SIG-M5 treated with dmso at 0.1 percent for 504 hours (cell line): Measurements from ENCODE around the gene EFS.
"Not testable (repeated sequence)": the region's sequence is repeated elsewhere in the genome, so short reads cannot be mapped to it uniquely, and the experiment has no call there.

ENCODE experiments used
- DNase-seq: peaks from one replicate; lab custom pipeline; 2025; ENCODE audit not compliant: unreplicated experiment; lab: John Stamatoyannopoulos, UW

Gene EFS

DNA sequence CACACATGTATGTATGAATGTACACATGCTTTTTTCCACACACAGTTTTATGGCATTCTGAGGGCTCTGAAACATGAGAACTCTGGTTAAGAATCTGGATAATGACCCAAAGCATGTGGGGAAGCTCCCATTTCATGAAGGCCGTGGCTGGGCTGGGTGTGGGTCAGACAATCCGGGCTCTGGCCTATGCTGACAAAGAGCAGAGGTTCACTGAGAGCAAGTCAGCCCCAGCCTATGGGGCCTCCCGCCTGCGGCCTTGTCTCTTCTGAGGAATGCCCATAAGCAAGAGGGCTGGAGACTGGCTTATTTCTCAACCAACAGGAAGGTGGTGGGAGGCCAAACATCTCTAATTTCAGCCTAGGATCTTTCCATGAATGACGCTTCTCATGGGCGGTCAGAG, 34.6 kb upstream of the EFS start:
- DNase-seq: no peak

- DNase-seq: no peak
Observed at GRCh38 chr14:23399136-23399535, 34.2 kb upstream of the EFS start.

GRCh38 chr14:23398348-23398747, 33.4 kb upstream of the EFS start:
- no peak for DNase-seq

DNA sequence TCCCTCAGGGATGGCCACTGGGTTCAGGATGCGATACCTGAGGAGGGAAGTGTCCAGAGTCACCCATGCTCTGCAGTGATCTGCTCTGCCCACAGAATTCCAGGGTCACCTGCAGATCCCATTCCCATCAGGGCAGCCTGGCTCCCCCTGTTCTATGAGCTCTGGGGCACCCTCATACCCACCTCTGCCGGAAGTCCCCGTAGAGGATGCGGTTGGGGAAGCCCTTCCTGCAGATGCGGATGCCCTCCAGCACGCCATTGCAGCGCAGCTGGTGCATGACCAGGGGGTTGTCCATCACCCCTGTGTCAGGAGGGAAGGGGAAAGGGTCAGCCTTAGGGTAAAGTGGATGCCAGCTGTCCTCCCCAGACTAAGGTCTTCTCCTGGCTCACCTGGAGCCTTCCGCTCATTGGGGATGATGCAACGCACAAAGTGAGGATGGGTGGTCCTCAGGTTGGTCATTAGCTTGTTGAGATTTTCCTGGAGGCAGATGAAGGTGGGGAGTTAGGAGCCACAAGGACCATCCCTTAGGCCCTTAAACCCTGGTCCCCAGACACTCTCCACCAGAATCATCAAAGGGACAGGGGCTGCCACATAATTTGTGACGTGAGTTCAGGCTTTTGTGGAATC, 31.9 kb upstream of the EFS start:
- no peak for DNase-seq

GRCh38 chr14:23396126-23396525, 31.2 kb upstream of the EFS start:
- no peak for DNase-seq

- no peak for DNase-seq
Observed at GRCh38 chr14:23392613-23393012, 27.6 kb upstream of the EFS start.

GRCh38 chr14:23389871-23390270, 24.9 kb upstream of the EFS start:
- not testable (repeated sequence) for DNase-seq

GRCh38 chr14:23389396-23389795, 24.4 kb upstream of the EFS start:
- no peak for DNase-seq

DNA sequence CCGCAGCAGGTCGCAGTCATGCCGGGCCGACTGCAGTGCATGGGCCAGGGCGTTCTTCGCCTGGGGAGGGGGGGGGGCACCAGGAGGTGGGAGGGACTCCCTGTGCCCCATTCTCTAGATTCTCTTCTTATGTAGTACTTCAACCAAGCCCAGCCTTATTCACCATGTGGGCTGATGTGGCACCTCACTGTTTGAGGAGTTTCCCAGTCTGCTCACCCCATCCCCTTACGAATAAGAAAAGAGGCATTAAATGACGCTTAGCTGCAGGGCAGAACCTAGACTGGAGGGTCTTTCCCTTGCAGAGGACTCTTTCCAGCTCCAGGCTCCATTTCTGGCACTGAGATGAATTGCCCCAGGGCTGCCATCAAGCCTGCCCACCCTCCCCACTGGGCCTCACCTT, 24.0 kb upstream of the EFS start:
- DNase-seq: no peak

DNA sequence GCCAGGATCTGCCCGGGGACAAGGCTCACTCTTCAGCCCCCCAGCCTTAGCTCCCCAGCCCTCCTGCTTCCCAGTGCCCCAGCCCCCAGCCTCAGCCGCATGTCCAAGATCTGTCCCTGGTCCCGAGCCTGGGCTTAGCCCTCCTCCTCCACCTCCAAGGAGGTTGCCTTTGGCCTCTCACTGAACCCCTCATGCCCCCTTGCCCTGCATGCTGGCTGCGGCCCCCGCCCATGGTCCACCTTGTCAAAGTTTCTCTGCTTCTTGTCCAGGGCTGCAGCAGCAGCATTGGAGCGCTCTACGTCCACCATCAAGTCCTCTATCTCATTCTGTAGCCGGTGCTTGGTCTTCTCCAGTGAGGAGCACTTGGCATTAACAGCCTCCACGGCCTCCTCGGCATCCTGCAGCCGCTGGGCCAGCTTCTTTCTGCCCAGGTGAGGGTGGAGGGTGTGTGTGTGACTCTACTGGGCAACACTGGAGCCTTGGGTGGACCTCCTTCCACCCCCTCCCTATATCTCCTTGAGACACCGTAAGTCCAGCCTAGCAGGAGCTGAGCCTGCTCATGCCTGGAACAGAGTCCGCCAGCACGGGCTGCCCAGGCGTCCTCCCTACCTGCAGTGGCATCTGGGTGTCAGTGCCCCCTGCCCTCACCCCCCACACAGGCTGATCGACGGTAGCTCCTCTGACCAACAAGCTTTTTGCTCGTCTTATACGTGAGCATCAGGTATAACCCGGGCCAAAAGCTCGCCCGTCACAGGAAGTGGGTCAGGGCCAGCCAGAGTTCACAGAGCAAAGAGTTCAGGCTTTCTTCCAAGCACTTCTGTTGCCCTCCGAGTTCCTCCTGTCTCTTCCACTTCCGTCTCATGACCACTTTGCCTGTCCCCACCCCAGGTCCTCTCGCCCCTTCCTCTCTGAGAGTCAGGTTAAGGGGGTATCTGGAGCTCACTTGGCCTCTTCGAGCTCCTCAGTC, 23.2 kb upstream of the EFS start:
- no peak for DNase-seq

DNA sequence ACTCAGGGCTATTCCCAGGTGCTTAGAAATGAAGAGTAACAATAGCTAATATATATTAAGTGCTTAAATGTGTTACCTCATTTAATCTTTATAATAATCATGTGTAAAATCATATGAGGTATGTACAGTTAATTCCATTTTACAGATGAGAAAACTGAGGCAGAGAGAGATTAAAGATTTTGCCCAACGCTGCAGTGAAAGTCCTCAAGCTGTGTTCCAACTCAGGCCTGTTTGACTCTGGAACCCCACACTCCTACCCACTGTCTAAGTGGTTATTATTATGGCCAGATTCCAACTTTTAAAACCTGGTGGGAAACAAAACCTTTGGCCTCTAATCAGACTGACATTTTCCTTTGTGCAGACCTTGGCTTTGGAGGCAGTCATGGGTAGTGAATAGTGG, 22.0 kb upstream of the EFS start:
- no peak for DNase-seq

DNA sequence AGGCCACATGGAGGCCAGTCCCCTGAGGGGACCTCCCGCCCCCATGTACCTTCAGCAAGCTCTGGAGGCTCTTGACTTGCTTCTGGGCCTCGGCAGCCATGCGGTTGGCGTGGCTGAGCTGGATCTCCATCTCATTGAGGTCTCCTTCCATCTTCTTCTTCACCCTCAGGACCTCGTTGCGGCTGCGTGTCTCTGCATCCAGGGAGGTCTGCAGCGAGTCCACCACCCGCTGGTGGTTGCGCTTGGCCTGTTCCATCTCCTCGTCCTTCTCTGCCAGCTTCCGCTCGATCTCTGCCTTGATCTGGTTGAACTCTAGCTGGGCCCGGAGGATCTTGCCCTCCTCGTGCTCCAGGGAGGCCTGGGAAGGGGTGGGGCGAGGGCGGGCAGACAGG, 21.3 kb upstream of the EFS start:
- not testable (repeated sequence) for DNase-seq

- no peak for DNase-seq
Observed at GRCh38 chr14:23385642-23386265, 20.8 kb upstream of the EFS start.

GRCh38 chr14:23385244-23385641, 20.3 kb upstream of the EFS start:
- DNase-seq: no peak

DNA sequence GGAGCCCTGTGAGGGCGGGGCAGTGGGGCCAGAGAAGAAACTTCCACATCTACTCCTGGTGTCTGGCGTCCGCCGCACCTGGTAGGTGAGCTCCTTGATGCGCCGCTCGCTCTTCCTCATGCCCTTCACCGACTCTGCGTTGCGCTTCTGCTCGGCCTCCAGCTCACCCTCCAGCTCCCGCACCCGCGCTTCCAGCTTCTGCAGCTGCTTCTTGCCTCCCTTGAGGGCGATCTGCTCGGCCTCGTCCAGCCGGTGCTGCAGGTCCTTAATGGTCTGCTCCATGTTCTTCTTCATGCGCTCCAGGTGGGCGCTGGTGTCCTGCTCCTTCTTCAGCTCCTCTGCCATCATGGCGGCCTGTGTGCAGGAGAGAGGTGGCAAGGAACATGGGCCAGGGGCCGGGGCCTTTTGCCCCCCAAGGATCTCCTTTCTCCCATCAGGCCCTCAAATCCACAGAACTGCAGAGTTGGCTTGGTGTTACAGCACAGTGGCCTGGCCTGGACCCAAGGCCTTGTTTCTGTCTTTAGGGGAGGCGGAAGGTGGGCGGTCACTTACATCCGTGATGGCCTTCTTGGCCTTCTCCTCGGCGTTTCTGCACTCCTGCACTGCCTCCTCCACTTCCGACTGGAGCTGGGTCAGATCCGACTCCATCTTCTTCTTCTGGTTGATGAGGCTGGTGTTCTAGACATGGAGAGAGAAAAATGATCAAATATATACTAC, 19.6 kb upstream of the EFS start:
- no peak for DNase-seq

- no peak for DNase-seq
Observed at GRCh38 chr14:23382731-23383440, 17.9 kb upstream of the EFS start.

- DNase-seq: no peak
Observed at GRCh38 chr14:23382276-23382675, 17.3 kb upstream of the EFS start.

DNA sequence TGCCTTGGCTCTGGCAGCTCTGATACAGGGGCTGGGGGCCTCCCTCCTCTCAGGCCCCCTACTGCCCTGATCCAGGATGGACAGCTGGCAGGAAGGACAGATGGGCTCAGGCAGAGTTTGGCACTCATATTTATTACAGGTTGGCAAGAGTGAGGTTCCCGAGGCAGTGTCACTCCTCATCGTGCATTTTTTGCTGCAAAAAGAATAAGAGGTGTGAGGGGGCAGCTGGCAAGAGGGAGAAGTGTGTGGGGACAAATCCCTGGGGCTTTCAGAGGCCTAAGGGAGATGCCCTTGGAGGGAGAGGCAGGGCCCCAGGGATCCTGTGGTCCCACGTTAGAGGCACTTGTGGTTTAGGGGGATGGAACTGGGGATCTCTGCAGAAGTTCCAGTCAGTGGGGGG, 16.9 kb upstream of the EFS start:
- DNase-seq: no peak

DNA sequence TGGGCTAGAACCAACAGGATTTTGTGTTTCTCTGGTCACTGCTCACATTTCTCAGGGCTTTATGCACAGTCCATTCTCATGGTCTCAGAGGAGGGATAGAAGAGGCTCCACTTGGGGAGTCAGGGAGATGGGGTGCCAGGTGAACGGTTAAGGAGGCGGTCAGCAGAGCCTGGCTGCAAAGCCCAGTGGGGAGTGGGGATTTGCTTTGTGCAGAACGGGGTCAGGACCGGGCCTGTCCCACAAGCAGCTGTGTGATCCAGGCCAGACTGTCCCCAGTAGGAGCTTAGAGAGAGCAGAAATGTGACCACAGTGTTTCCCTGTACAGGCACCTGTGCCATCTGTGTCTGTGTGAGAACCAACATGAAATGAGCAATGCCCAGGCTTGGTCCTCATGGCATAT, 16.0 kb upstream of the EFS start:
- DNase-seq: no peak

DNA sequence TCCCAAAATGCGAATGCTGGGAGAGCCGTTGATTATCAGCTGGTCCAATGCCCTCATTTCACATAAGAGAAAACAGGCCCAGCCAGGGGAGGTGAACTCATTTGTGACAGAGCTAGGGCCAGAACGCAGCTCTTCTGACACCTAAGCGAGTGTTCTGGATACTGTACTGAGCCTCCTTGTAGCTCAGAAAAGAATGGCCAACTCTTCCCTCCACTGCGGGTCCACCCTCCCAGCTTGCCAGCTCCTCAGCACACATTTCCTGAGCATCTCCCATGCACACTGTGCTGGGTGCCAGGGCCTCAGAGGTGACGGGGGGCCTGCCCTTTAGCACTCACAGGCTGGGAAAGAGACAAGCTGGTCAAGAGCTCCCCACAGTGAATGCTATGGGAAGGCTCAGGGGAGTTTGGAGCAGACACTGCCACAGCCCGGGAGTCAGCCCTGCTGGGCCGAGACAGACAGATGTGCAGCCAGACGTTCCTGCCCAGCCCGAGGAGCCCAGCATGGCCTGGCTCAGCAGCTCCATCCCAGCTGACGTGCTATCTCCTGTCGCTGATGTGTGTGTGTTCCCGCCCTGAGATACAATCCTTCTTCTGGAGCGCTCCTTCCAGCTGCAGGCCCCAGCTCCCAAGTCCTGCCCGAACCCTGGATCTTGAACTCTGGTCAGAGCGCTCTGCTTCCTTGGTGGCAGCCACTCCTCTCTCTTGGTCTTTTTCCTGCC, 15.4 kb upstream of the EFS start:
- DNase-seq: no peak
